OCI-LY3 (cell line): ENCODE results near the gene ABO.
"Not testable (repeated sequence)": the region's sequence is repeated elsewhere in the genome, so short reads cannot be mapped to it uniquely, and the experiment has no call there.

Source experiments
- H2AFZ ChIP-seq: fragments of 200-600, 300-600 bp; shearing (Covaris generic); 2 replicates; pipeline ENCODE4 v1.6.0; 2014; ENCODE audit warnings: antibody characterized with exemption, low read depth, low read length
- H3K27ac ChIP-seq: fragments of 200-600, 300-600 bp; sonication (generic); 2 replicates; pipeline ENCODE4 v1.5.1; 2014; ENCODE audit warnings: mild to moderate bottlenecking, low read length, moderate library complexity, mixed read lengths
- H3K27me3 ChIP-seq: fragments of 200-600, 300-600 bp; sonication (generic); 2 replicates; pipeline ENCODE4 v1.6.1; 2014; ENCODE audit warnings: low read depth, low read length, mixed read lengths
- H3K36me3 ChIP-seq: fragments of 200-600, 300-600 bp; sonication (generic); replicated peaks from 2 replicates; pipeline ENCODE3; 2014; ENCODE audit warnings: low read depth, low read length, mixed read lengths
- H3K4me1 ChIP-seq: fragments of 300-600, 200-600 bp; sonication (generic); 2 replicates; pipeline ENCODE4 v1.6.1; 2014; ENCODE audit warnings: low read length, mixed read lengths
- H3K4me2 ChIP-seq: fragments of 200-600, 300-600 bp; sonication (generic); 2 replicates; pipeline ENCODE4 v1.6.1; 2014; ENCODE audit warnings: low read length, mixed read lengths
- H3K4me3 ChIP-seq: fragments of 300-600, 200-600 bp; sonication (generic); 2 replicates; pipeline ENCODE4 v1.5.1; 2014; ENCODE audit warnings: antibody characterized with exemption, mild to moderate bottlenecking, low read length, moderate library complexity
- H3K79me2 ChIP-seq: fragments of 300-600, 200-600 bp; shearing (Covaris generic); 2 replicates; pipeline ENCODE4 v1.6.1; 2014; ENCODE audit warnings: mild to moderate bottlenecking, low read length, mixed read lengths
- H3K9ac ChIP-seq: fragments of 300-600, 200-600 bp; shearing (Covaris generic); 2 replicates; pipeline ENCODE4 v1.6.0; 2014; ENCODE audit warnings: mild to moderate bottlenecking, low read length, moderate library complexity
- H3K9me3 ChIP-seq: fragments of 200-600, 300-600 bp; shearing (Covaris generic); 2 replicates; pipeline ENCODE4 v1.6.1; 2014; ENCODE audit warnings: low read length, mixed read lengths; ENCODE audit not compliant: insufficient read depth
- H4K20me1 ChIP-seq: fragments of 200-600, 300-600 bp; sonication (generic); 2 replicates; pipeline ENCODE4 v1.6.1; 2016; ENCODE audit warnings: low read length, mixed read lengths; ENCODE audit not compliant: insufficient read depth
- CTCF ChIP-seq: fragments of 200-600, 300-600 bp; sonication (generic); IDR thresholded peaks from 2 replicates; pipeline ENCODE4 v1.5.1; 2014; ENCODE audit warnings: antibody characterized with exemption, low read length, low read depth
- EZH2phosphoT487 ChIP-seq: fragments of 200-600 bp; shearing (Covaris generic); IDR thresholded peaks from 2 replicates; pipeline ENCODE4 v1.6.1; 2018; ENCODE audit warnings: antibody characterized with exemption, mixed run types, low read depth

Gene ABO

GRCh38 chr9:133273098-133273497, 1.9 kb downstream of the ABO start:
- H4K20me1 ChIP-seq, result no peaks in the 10 kb centered on the region
- H3K27me3 ChIP-seq, result peaks cover 20% of the 10 kb centered on the region
- no peaks in the 10 kb centered on the region for H3K4me1 ChIP-seq
- H3K9ac ChIP-seq, result no peak overlapping the region
- H3K4me2 ChIP-seq, result no peak overlapping the region
- H2AFZ ChIP-seq, result no peak overlapping the region
- H3K9me3 ChIP-seq, result no peaks in the 10 kb centered on the region
- H3K36me3 ChIP-seq, result no peaks in the 10 kb centered on the region
- no peak for TF ChIP-seq EZH2phosphoT487
- no peak for TF ChIP-seq CTCF
- H3K79me2 ChIP-seq, result no peaks in the 10 kb centered on the region
- no peak overlapping the region for H3K4me3 ChIP-seq
- no peak overlapping the region for H3K27ac ChIP-seq

GRCh38 chr9:133269537-133270362, 5.3 kb downstream of the ABO start:
- H3K4me2 ChIP-seq, result no peak overlapping the region
- H3K4me1 ChIP-seq, result no peaks in the 10 kb centered on the region
- no peaks in the 10 kb centered on the region for H3K9me3 ChIP-seq
- TF ChIP-seq CTCF, result no peak
- no peak for TF ChIP-seq EZH2phosphoT487
- no peak overlapping the region for H2AFZ ChIP-seq
- no peaks in the 10 kb centered on the region for H3K79me2 ChIP-seq
- H3K4me3 ChIP-seq, result no peak overlapping the region
- no peak overlapping the region for H3K9ac ChIP-seq
- H3K27ac ChIP-seq, result no peak overlapping the region
- no peaks in the 10 kb centered on the region for H3K36me3 ChIP-seq
- peaks cover 20% of the 10 kb centered on the region for H3K27me3 ChIP-seq
- no peaks in the 10 kb centered on the region for H4K20me1 ChIP-seq

GRCh38 chr9:133269136-133269535, 5.9 kb downstream of the ABO start:
- H3K9me3 ChIP-seq, H3K79me2 ChIP-seq, H3K4me1 ChIP-seq, H2AFZ ChIP-seq, H3K36me3 ChIP-seq, H3K4me3 ChIP-seq, H3K27ac ChIP-seq, H4K20me1 ChIP-seq, H3K4me2 ChIP-seq, H3K9ac ChIP-seq: not testable (repeated sequence)
- peaks cover 21% of the 10 kb centered on the region for H3K27me3 ChIP-seq

GRCh38 chr9:133268335-133269056, 6.5 kb downstream of the ABO start:
- no peaks in the 10 kb centered on the region for H3K9me3 ChIP-seq
- H3K27ac ChIP-seq, result no peak overlapping the region
- H3K36me3 ChIP-seq, result no peaks in the 10 kb centered on the region
- TF ChIP-seq CTCF, result no peak
- no peak for TF ChIP-seq EZH2phosphoT487
- no peaks in the 10 kb centered on the region for H3K4me1 ChIP-seq
- H3K79me2 ChIP-seq, result no peaks in the 10 kb centered on the region
- H3K27me3 ChIP-seq, result peaks cover 23% of the 10 kb centered on the region
- no peak overlapping the region for H3K9ac ChIP-seq
- H2AFZ ChIP-seq, result no peak overlapping the region
- no peak overlapping the region for H3K4me3 ChIP-seq
- no peaks in the 10 kb centered on the region for H4K20me1 ChIP-seq
- no peak overlapping the region for H3K4me2 ChIP-seq
